SK-N-SH (cell line): Measurements from ENCODE around the gene ALPK3. TPM values are rescaled to one million over a fixed set of nuclear protein-coding genes. Genes with fewer than 3 reads are reported as not detected.

ENCODE experiments used
- CTCF ChIA-PET: fragments of 300-600, 350-600 bp; formaldehyde crosslinking; extraction: SDS; loops from one replicate; lab custom pipeline; 2021; lab: Yijun Ruan, JAX
- POLR2A ChIA-PET: fragments of 350-600 bp; sonication (Branson Sonifier 250); formaldehyde crosslinking; extraction: SDS; loops from one replicate; lab custom pipeline; 2020; ENCODE audit warnings: antibody characterized with exemption, inconsistent platforms; lab: Yijun Ruan, JAX
- DNase-seq: peaks from one replicate; pipeline ENCODE4 v3.0.0; 2012
- H2AFZ ChIP-seq: fragments of 200-600 bp; sonication (generic); 2 replicates; pipeline ENCODE4 v1.8.1; 2016; ENCODE audit warnings: antibody characterized with exemption, mild to moderate bottlenecking, low read depth
- H3F3A ChIP-seq: fragments of 200-600 bp; sonication (generic); replicated peaks from 2 replicates; pipeline ENCODE3; 2016; ENCODE audit warnings: antibody characterized with exemption, mild to moderate bottlenecking; ENCODE audit not compliant: insufficient read depth
- H3K27ac ChIP-seq, 2 experiments: fragments of 200-500 bp in 1 of 2; fragments of 200-600 bp in 1 of 2; sonication (Bioruptor generic) in 1 of 2; sonication (generic), shearing (Covaris generic) in 1 of 2; 2 replicates each; pipeline versions ENCODE4 v1.5.1 to v1.6.1; 2014 to 2016; ENCODE audit warnings: low read depth in 2 of 2, inconsistent platforms in 1 of 2, low read length in 1 of 2, mild to moderate bottlenecking in 1 of 2, mixed read lengths in 1 of 2
- H3K27me3 ChIP-seq: fragments of 200-600 bp; sonication (generic), shearing (Covaris generic); 2 replicates; pipeline ENCODE4 v1.6.1; 2016; ENCODE audit warnings: mixed run types; ENCODE audit not compliant: insufficient read depth
- H3K36me3 ChIP-seq, 2 experiments: fragments of 200-500 bp in 1 of 2; fragments of 200-600 bp in 1 of 2; sonication (Bioruptor generic) in 1 of 2; sonication (generic) in 1 of 2; replicated peaks in 1 of 2; 2 replicates each; pipeline versions ENCODE3 to v1.5.1; 2014 to 2016; ENCODE audit warnings: low read length in 1 of 2, mild to moderate bottlenecking in 1 of 2; ENCODE audit not compliant: insufficient read depth in 2 of 2, control insufficient read depth in 1 of 2
- H3K4me1 ChIP-seq, 2 experiments: fragments of 200-500 bp in 1 of 2; fragments of 200-600 bp in 1 of 2; sonication (Bioruptor generic) in 1 of 2; sonication (generic), shearing (Covaris generic) in 1 of 2; 2 replicates each; pipeline versions ENCODE4 v1.5.1 to v1.6.1; 2014 to 2016; ENCODE audit warnings: low read depth in 1 of 2, low read length in 1 of 2, mixed run types in 1 of 2; ENCODE audit not compliant: insufficient read depth in 2 of 2, control insufficient read depth in 1 of 2
- H3K4me2 ChIP-seq: fragments of 200-600 bp; sonication (generic), shearing (Covaris generic); 2 replicates; pipeline ENCODE4 v1.6.1; 2017; ENCODE audit warnings: mixed run types
- H3K4me3 ChIP-seq, 2 experiments: fragments of 200-500 bp in 1 of 2; fragments of 200-600 bp in 1 of 2; sonication (Bioruptor generic) in 1 of 2; sonication (generic), shearing (Covaris generic) in 1 of 2; 2 replicates each; pipeline versions ENCODE4 v1.5.1 to v1.8.1; 2014 to 2016; ENCODE audit warnings: low read depth in 2 of 2, inconsistent platforms in 1 of 2, low read length in 1 of 2, mild to moderate bottlenecking in 1 of 2, mixed read lengths in 1 of 2, moderate library complexity in 1 of 2
- H3K79me2 ChIP-seq: fragments of 200-600 bp; sonication (generic); 2 replicates; pipeline ENCODE4 v1.8.1; 2017; ENCODE audit warnings: mild to moderate bottlenecking; ENCODE audit not compliant: insufficient read depth
- H3K9ac ChIP-seq: fragments of 200-600 bp; sonication (generic); 2 replicates; pipeline ENCODE4 v1.6.1; 2017; ENCODE audit warnings: mixed run types
- H3K9me2 ChIP-seq: fragments of 200-600 bp; sonication (generic); 2 replicates; pipeline ENCODE4 v1.6.1; 2017; ENCODE audit warnings: mixed run types
- H3K9me3 ChIP-seq: fragments of 200-600 bp; sonication (generic); 2 replicates; pipeline ENCODE4 v1.6.1; 2017; ENCODE audit warnings: mixed run types, mild to moderate bottlenecking, moderate library complexity
- H4K20me1 ChIP-seq: fragments of 200-600 bp; sonication (generic); 2 replicates; pipeline ENCODE4 v1.6.1; 2017; ENCODE audit warnings: mild to moderate bottlenecking, mixed run types; ENCODE audit not compliant: insufficient read depth
- FOXM1 ChIP-seq: IDR thresholded peaks from 2 replicates; pipeline ENCODE4 v1.4.0; 2012; ENCODE audit warnings: low read depth, mild to moderate bottlenecking
- GABPA ChIP-seq: IDR thresholded peaks from 2 replicates; pipeline ENCODE4 v1.4.0; 2012; ENCODE audit warnings: low read depth, mild to moderate bottlenecking
- GATA2 ChIP-seq: sonication (generic); formaldehyde crosslinking; IDR thresholded peaks from 2 replicates; pipeline ENCODE4 v1.5.0; 2020; ENCODE audit warnings: mild to moderate bottlenecking, missing genetic modification reagents
- MAX ChIP-seq: IDR thresholded peaks from 2 replicates; pipeline ENCODE4 v1.4.0; 2012; ENCODE audit warnings: low read depth
- MEF2A ChIP-seq: IDR thresholded peaks from 2 replicates; pipeline ENCODE4 v1.4.0; 2012; ENCODE audit warnings: low read depth, borderline replicate concordance
- MXI1 ChIP-seq: IDR thresholded peaks from 2 replicates; pipeline ENCODE4 v1.6.1; 2012; ENCODE audit warnings: mild to moderate bottlenecking, low read depth, low read length, improper control_type of control experiment
- RCOR1 ChIP-seq: fragments of 150-350 bp; IDR thresholded peaks from 2 replicates; pipeline ENCODE4 v1.6.1; 2017; ENCODE audit warnings: antibody characterized with exemption, low read length
- REST ChIP-seq: IDR thresholded peaks from 2 replicates; pipeline ENCODE4 v1.6.1; 2012; ENCODE audit warnings: mild to moderate bottlenecking, low read depth, low read length, moderate library complexity
- RXRA ChIP-seq: IDR thresholded peaks from 2 replicates; pipeline ENCODE4 v1.4.0; 2012; ENCODE audit warnings: low read depth, mild to moderate bottlenecking, borderline replicate concordance
- SIN3A ChIP-seq: IDR thresholded peaks from 2 replicates; pipeline ENCODE4 v1.6.1; 2012; ENCODE audit warnings: low read depth, mild to moderate bottlenecking, low read length, moderate library complexity, borderline replicate concordance
- TCF12 ChIP-seq: IDR thresholded peaks from 2 replicates; pipeline ENCODE4 v1.4.0; 2012
- USF1 ChIP-seq: IDR thresholded peaks from 2 replicates; pipeline ENCODE4 v1.4.0; 2012; ENCODE audit warnings: low read depth, borderline replicate concordance
- ZBTB33 ChIP-seq: IDR thresholded peaks from 2 replicates; pipeline ENCODE4 v1.4.0; 2012; ENCODE audit warnings: low read depth, borderline replicate concordance
- WGBS: methylation state at CpG from one replicate; pipeline ENCODE4 v1.1.6; 2017; ENCODE audit warnings: low lambda C conversion rate; 5-methylcytosine and 5-hydroxymethylcytosine counted together
- polyA plus RNA-seq, 3 experiments: library from polyadenylated mRNA; depleted of rRNA; stranded (reverse); fragments of >200 nt; gene quantifications; 2 replicates each; pipeline ENCODE4 v1.2.3, GENCODE V29; 2012

Gene ALPK3
- polyA plus RNA-seq, 1 of the 3 experiments (the other 2 are of a cell fraction): 0.16 TPM

GRCh38 chr15:84780492-84780891, 36.7 kb upstream of the ALPK3 start:
- Histone ChIP-seq H3K27ac (no peak overlapping the region), H3K36me3 (peaks cover 41 to 49% of the 10 kb centered on the region in 2 experiments), H3K4me1 (peaks cover 0 to 3% of the 10 kb centered on the region in 2 experiments; a peak in 1 of 4 replicates), H3K4me2 (no peak overlapping the region), H4K20me1 (peaks cover 11% of the 10 kb centered on the region), H3F3A (peaks cover 13% of the 10 kb centered on the region), H3K9ac (no peak overlapping the region), H3K27me3 (no peaks in the 10 kb centered on the region), H3K9me2 (no peaks in the 10 kb centered on the region), H2AFZ (no peak overlapping the region), H3K4me3 (no peak overlapping the region), H3K79me2 (peaks cover 77% of the 10 kb centered on the region), H3K9me3 (no peaks in the 10 kb centered on the region)
- DNase-seq: no peak
- CTCF ChIA-PET: interaction anchor here (1.1 kb wide), 1 partner anchor 148 kb away, joined by 3 read pairs; no protein-coding TSS in a partner anchor
- POLR2A ChIA-PET: no interaction called here
- 98% methylated on average over 3 of the region's 3 CpGs for WGBS
- TF ChIP-seq RCOR1: no peak
- TF ChIP-seq SIN3A: no peak
- no peak for TF ChIP-seq FOXM1
- no peak for TF ChIP-seq MXI1
- TF ChIP-seq RXRA: no peak
- TF ChIP-seq MAX: no peak
- TF ChIP-seq TCF12: no peak
- TF ChIP-seq ZBTB33: no peak
- TF ChIP-seq MEF2A: no peak
- TF ChIP-seq GABPA: no peak
- no peak for TF ChIP-seq REST
- no peak for TF ChIP-seq GATA2 (CRISPR knock-in tag)
- TF ChIP-seq USF1: no peak
